ENCODE data around the gene SPOCK3.

DNA sequence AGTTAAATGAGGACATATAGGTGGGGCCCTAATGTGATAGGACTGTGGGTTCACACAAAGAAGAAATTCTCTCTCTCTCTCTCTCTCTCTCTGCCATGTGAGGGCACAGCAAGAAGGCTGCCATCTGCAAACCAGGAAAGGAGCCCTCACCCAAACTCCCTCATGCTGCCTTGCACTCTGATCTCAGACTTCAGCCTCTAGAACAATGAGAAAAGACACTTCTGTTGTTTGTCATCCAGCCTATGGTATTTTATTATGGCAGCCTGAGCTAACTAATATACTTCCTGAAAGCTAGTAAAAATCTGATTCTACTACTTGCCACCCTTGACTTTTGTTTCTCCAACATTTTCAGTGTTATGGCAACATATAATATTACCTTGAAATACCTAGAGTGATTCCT is 425.9 kb downstream of the SPOCK3 start:
- TF ChIP-seq POLR2AphosphoS5 (IDR thresholded peaks at IDR 0.05) (no peak), CTCF (IDR thresholded peaks at IDR 0.05) (no peak), POLR2A (IDR thresholded peaks at IDR 0.05) (no peak)

Data from prostate gland (tissue), 2 donors.